Stimulated activated CD8-positive, alpha-beta memory T cell treated with anti-CD3 and anti-CD28 coated beads, Interleukin-12 subunit alpha, Interleukin-12 subunit beta, amount 100 ng/mL, for 24 hours (primary cell): ENCODE data around the gene CLNS1A.
A peak's percentile ranks its signal among the peaks of the same experiment; 100 is the strongest.
"Not testable (repeated sequence)": the region's sequence is repeated elsewhere in the genome, so short reads cannot be mapped to it uniquely, and the experiment has no call there.

Experiments
- DNase-seq: peaks from one replicate; pipeline ENCODE4 v3.0.0-alpha.2; 2020; ENCODE audit errors: extremely low read depth

CLNS1A gene

DNA sequence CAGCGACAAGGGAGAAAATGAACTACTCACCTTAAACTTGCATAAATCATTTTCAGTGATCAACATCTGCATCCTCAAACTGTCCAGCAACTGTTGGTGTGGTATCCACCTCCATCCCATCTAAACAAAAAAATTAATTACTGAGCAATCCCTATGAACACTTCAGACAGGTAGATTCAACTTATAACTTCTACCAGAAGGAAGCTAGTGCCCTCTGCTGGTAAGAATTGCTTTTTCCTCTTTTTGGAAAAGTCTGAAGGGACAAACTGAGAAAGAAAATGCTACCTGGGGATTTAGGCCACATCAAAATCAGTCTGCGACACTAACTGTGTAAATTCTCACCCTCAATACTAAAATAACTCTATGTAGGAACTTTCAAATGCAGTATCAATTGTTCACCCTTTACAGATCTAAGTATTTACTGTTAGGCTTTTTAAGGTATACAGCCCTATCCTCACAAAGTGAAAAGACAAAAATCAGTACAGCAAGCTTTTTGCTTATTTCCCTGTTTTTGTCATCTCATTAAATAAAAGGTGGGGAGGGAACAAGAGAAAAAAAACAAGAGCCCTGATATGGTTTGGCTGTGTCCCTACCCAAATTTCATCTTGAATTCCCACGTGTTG, 17.9 kb downstream of the CLNS1A start:
- DNase-seq, result no peak

DNA sequence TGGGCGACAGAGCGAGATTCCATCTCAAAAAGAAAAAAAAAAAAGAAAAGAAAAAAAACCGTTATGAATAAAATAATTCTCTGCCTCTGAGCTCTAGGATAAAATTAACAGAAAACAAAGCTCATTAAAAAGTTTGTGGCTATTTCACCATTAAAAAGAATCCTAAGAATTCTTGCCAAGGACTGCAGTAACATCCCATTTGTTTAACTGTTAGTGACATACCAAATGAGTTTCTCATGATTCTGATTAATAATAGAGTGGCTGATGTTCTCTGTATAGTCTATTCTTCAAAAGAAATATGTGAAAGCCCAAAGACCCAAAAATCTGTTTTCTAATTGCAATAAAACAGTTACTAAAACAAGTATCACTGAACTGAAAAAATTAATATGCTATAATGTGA, 19.7 kb downstream of the CLNS1A start:
- no peak for DNase-seq

GRCh38 chr11:77611921-77612320, 25.7 kb downstream of the CLNS1A start:
- DNase-seq, result no peak

GRCh38 chr11:77609234-77609633, 28.4 kb downstream of the CLNS1A start:
- no peak for DNase-seq

GRCh38 chr11:77604281-77604680, 33.3 kb downstream of the CLNS1A start:
- no peak for DNase-seq

DNA sequence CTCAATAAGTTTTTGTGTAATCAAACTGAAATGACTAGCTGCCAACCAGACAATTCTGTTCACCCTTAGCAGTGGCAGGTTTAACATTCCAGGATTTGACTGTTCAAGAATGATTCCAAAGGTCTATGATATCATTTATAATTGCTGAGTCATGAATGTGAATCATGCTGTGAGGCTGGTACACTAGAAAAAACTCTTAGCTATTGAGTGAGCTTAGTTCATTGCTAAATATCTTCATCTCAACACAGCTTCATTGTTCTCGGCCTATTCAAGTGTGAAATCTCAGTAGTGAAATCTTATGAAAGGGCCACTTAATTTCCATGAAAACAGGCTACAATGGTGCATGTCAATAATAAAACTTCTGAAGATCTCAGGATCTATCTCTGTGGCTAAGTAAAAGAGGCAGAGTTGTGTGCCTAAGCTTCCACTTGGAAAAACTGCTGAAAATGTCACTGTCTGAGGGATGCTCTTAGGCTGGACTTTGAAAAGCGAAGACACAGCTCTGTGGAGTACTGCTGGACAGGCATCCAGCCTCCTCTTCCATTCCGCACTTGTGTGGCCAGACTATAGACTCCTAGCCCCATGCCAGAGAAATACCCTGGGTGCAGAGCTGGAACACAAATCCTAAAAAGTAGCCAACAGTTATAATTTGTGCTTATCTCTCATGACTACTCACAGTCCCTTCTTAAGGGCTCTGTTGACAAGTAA, 35.1 kb downstream of the CLNS1A start:
- no peak for DNase-seq

GRCh38 chr11:77598195-77598594, 39.4 kb downstream of the CLNS1A start:
- DNase-seq, result no peak

- no peak for DNase-seq
Observed at GRCh38 chr11:77596626-77597025, 41.0 kb downstream of the CLNS1A start.

DNA sequence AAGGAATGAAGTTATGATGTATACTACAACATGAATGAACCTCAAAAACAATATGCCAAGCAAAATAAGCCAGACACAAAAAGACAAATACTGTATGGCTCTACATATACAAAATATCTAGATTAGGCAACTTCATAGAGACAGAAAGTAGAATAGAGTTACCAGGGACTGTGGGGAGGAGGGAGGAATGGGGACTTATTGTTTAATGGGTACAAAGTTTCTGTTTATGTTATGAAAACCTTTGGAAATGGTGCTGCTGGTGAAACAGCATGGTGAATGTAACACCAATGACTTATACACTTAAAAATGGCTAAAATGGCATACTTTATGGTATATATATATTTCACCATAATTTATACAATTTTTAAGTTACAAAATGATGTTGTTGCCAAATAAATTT, 43.7 kb downstream of the CLNS1A start:
- DNase-seq, result no peak

DNA sequence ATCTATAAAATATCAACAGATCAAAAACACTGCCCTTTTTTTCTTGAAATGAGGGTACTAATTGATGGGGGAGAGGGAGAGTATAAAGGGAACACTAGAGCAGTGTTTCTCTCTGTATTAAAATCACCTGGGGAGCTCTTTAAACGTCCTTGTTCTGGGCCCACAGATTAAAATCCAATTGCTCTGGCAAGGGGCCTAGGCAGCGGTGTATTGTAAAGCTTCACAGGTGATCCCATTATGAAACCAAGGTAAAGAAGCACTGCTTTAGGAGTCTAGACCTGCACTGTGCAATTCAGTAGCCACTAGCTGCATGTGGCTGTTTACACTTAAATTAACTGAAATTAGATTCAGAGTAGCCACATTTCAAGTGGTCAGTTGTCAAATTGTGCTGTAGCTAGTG, 44.9 kb downstream of the CLNS1A start:
- DNase-seq, result no peak

- no peak for DNase-seq
Observed at GRCh38 chr11:77590194-77590782, 47.3 kb downstream of the CLNS1A start.

DNA sequence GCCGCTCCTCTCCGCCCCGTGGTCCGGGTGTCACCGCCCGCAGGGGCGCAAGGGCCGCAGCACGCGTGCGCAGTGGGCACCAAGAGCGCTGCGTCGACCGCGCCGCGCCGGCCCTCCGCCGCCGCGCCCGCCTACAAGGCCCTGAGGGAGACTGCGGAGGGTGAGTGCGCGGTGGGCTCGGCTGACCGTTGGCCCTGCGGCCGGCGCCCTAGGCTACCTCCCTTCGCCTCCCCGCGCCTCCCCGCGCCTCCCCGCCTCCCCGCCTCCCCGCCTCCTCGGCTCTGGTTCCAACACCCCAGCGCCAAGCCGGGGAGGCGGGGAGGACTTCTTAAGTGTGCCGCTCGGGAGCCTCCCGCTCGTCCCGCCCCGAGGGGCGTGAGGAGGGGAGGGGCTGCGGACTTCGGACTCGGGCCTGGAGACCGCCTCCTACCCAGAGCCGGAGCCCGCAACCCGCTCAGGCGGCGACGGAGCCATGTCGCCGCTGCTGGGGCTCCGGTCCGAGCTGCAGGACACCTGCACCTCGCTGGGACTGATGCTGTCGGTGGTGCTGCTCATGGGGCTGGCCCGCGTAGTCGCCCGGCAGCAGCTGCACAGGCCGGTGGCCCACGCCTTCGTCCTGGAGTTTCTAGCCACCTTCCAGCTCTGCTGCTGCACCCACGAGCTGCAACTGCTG, 47.9 kb downstream of the CLNS1A start, which contains the start of gene AQP11:
Gene AQP11, plus strand, starts transcription at position 433 of the 673 bp plus-strand sequence. Its CDS starts 40 bp downstream, at position 473.
- DNase-seq, result peak; percentile 34

DNA sequence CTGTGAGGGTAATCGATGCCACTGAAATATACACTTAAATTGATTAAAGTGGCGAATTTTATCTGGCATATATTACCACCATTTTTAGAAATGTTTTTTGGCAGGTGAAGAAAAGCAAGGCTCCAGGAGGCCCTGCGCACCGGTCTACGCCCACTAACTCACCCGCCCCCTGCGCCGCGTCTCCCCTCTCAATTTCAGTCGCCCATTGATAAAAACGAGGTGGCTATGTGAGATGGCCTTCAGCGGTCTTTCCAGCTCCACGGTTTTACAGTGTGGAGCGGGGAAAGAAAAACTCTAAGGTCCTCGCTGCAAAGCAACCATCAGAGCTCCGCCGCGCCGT, 48.4 kb downstream of the CLNS1A start:
- no peak for DNase-seq

DNA sequence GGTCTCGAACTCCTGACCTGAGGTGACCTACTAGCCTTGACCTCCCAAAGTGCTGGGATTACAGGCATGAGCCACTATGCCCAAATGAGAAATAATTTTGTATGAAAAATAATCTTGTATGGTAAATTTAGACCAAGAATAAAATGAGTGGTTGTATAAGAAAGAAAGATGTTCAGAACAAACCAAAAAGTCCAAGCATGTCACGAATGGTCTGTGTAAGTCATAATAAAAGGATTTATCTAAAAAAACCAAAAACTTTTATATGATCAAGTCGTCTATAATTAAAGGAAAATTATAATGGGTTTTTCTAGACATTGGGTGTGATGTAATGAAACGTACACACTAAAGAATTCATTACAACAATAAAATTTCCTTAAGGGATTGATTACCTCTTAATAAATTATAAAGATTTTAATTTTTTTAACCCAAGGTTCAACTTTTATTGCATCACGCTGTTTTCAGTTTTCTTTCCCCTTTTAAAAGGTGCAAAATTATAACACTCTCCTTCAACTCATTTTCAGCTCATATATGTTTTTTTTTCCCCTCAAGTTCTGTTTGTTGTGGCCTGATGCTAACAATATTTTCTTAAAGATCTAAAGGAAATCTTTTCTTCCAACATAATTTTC, 56.8 kb downstream of the CLNS1A start:
- DNase-seq, result no peak

- DNase-seq, result not testable (repeated sequence)
Observed at GRCh38 chr11:77575428-77575827, 62.2 kb downstream of the CLNS1A start.

- not testable (repeated sequence) for DNase-seq
Observed at GRCh38 chr11:77570896-77571295, 66.7 kb downstream of the CLNS1A start.

DNA sequence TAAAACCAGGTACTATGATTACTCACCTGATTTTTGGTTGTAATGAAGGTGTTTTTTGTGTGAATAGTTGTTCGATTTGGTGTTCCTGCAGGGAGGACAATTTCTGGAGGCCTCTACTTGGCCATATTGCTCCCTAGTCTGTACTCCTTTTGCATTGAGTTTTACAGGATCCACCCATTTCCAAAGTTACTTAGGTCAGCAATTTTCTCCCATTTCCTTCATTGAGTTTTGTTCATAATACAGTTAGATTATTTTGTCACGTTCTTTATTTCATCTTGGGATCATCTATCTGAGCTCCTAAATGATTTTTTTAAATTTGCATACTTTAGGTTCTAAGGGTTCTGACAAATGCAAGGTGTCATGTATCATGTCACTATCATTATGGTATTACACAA, 67.9 kb downstream of the CLNS1A start:
- no peak for DNase-seq

GRCh38 chr11:77568916-77569675, 68.5 kb downstream of the CLNS1A start:
- no peak for DNase-seq

DNA sequence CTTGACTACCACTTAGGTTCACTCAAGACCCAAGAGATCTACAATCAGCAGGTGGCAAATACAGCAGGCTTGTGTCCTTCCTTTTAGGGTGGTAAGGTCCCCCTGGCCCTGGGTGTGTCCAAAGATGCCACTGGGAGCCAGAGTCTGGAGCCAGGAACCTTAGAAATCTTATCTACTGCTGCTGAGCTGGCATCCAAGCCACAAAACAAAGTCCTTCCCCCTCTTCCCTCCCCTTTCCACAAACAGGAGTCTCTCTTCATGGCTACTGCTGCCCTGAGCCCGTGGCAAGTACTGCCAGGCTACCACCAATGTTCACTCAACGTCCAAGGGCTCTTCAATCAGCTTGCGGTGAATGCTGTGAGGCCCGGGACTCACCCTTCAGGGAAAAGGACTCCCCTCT, 69.3 kb downstream of the CLNS1A start:
- no peak for DNase-seq
